Ovary (tissue), 9 donors: Measurements from ENCODE around the gene TUBB1. TPM values are rescaled to one million over a fixed set of nuclear protein-coding genes. Genes with fewer than 3 reads are reported as not detected.

ENCODE experiments used
- DNase-seq, 5 donors: peaks; one replicate each; pipeline ENCODE4 v3.0.0-alpha.2; 2019 to 2020
- H3K27ac ChIP-seq, 2 donors: fragments of 200-600 bp; one replicate each; pipeline versions ENCODE4 v1.5.1 to v1.8.0; 2019 to 2022
- H3K27me3 ChIP-seq: fragments of 200-600 bp; one replicate; pipeline ENCODE4 v1.8.0; 2022
- H3K36me3 ChIP-seq: fragments of 200-600 bp; sonication (generic); one replicate; pipeline ENCODE4 v1.5.1; 2019
- H3K4me1 ChIP-seq: one replicate; pipeline ENCODE4 v1.8.1; 2013; ENCODE audit warnings: mild to moderate bottlenecking, moderate library complexity; ENCODE audit not compliant: insufficient read depth
- H3K4me3 ChIP-seq: fragments of 200-600 bp; sonication (generic); one replicate; pipeline ENCODE4 v1.5.1; 2017
- H3K9me3 ChIP-seq, 2 donors: fragments of 200-600 bp in 1 of 2; sonication (generic) in 1 of 2; one replicate each; pipeline versions ENCODE4 v1.5.1 to v1.8.1; 2013 to 2019; ENCODE audit warnings: mild to moderate bottlenecking in 1 of 2, moderate library complexity in 1 of 2
- CTCF ChIP-seq, 3 donors: fragments of 450-650 bp in 2 of 3; fragments of 200-600 bp in 1 of 3; IDR thresholded peaks; one replicate each; pipeline versions ENCODE4 v1.5.1 to v1.8.0; 2016 to 2022; ENCODE audit warnings: antibody characterized with exemption in 3 of 3, mild to moderate bottlenecking in 1 of 3
- EP300 ChIP-seq: sonication (generic); formaldehyde crosslinking; IDR thresholded peaks from one replicate; pipeline ENCODE4 v1.6.1; 2017; ENCODE audit warnings: antibody characterized with exemption
- POLR2A ChIP-seq: fragments of 450-650 bp; IDR thresholded peaks from one replicate; pipeline ENCODE4 v1.6.1; 2017; ENCODE audit warnings: antibody characterized with exemption, mild to moderate bottlenecking, moderate library complexity
- WGBS, 3 donors: extraction: QIAGEN DNeasy Blood & Tissue Kit in 1 of 3; methylation state at CpG; one replicate each; pipeline versions ENCODE4 v1.1.5 to v1.1.7; 2013 to 2017; 5-methylcytosine and 5-hydroxymethylcytosine counted together
- intact Hi-C, 4 donors: fragments of 100-400 bp; cut with DNase I; formaldehyde crosslinking; loops; one replicate each; pipeline versions ENCODE4 v1.11.0 to v1.15.1; 2022 to 2023
- polyA plus RNA-seq, 2 donors: library from polyadenylated mRNA; stranded (reverse); fragments of 200-250 nt in 1 of 2; fragments of 350-450 nt in 1 of 2; fragmentation: Illumina TruSeq in 1 of 2; extraction: RNeasy Lipid Tissue Mini Kit (QIAGEN cat#74804) in 1 of 2; gene quantifications; one replicate each; pipeline ENCODE4 v1.2.3, GENCODE V29; 2013 to 2014
- total RNA-seq, 7 donors: library from RNA; depleted of rRNA in 2 of 7; stranded (reverse); fragments of >200 nt in 2 of 7; fragmentation: NEBNext Ultra II Directional in 3 of 7; extraction: Animal tissue kit (Norgen Biotek cat#: 25700) in 3 of 7; gene quantifications; one replicate each; pipeline versions ENCODE4 v1.1.0 to v1.2.4, GENCODE V29; 2016 to 2023
- donor health status: DM: no; HTN: no; CAD: no; lungs with moderate emphysema.
- donor health status: DM: no; HTN: no; CAD: no.
- donor health status: Bipolar disorder and iron deficiency.
- donor health status: DM: yes; HTN: yes; CAD: no.
- donor health status: DM: no; HTN: no; CAD: no.
- donor health status: DM: yes; HTN: yes; CAD: no.

TUBB1 gene
- total and polyA plus RNA-seq, 9 donors = 0.02 to 0.17 (median 0.12) TPM; not detected in 2

GRCh38 chr20:58978351-58979190 lies 40.7 kb upstream of the TUBB1 start:
- Histone ChIP-seq H3K27ac (no peak overlapping the region), H3K9me3 (no peaks in the 10 kb centered on the region), H3K4me1 (peaks cover 11% of the 10 kb centered on the region), H3K27me3 (no peaks in the 10 kb centered on the region), H3K36me3 (no peaks in the 10 kb centered on the region), H3K4me3 (no peak overlapping the region)
- TF ChIP-seq EP300 = no peak
- TF ChIP-seq POLR2A = no peak
- TF ChIP-seq CTCF (IDR thresholded peaks at IDR 0.05) = no peak
- no peak for DNase-seq
- 56 to 61% (median 60%) methylated on average over 6 of the region's 6 CpGs for WGBS, 3 donors
- intact Hi-C loops = loop anchor here in 1 of 4 donors (5.0 kb wide), 1 partner anchor 64 kb away; the partner anchor contains the start of gene PRELID3B

GRCh38 chr20:58980711-58981627 lies 38.3 kb upstream of the TUBB1 start, which contains the start of gene NELFCD:
TSS of gene NELFCD (plus strand) at chr20:58981256. CDS start at chr20:58981310, 54 bp downstream.
- peak; percentile 86 to 96 (median 92) for DNase-seq
- TF ChIP-seq POLR2A = peak; percentile 47
- TF ChIP-seq CTCF (IDR thresholded peaks at IDR 0.05) = no peak

GRCh38 chr20:58981628-58982364 lies 37.4 kb upstream of the TUBB1 start:
- Histone ChIP-seq H3K36me3 (no peaks in the 10 kb centered on the region), H3K4me1 (peaks cover 11% of the 10 kb centered on the region), H3K9me3 (no peaks in the 10 kb centered on the region), H3K4me3 (peak overlapping the region; percentile 54), H3K27ac (peak overlapping the region; percentile 80 to 82), H3K27me3 (no peaks in the 10 kb centered on the region)
- no peak for TF ChIP-seq EP300
- TF ChIP-seq CTCF (IDR thresholded peaks at IDR 0.05) = no peak
- TF ChIP-seq POLR2A = no peak
- 12 to 17% (median 17%) methylated on average over 29 of the region's 29 CpGs for WGBS, 3 donors
- peak in 3 of 5 donors; percentile 27 to 47 (median 44) for DNase-seq
- intact Hi-C loops = loop anchor here in 3 of 4 donors (2.0 to 5.0 kb wide), 3 partner anchors 51 to 89 kb away; partner anchors contain the start of gene ATP5F1E (in 1 of the 3)

More at GRCh38 chr20:58980711-58981627, 38.3 kb upstream of the TUBB1 start, which contains the start of gene NELFCD:
- Histone ChIP-seq H3K4me3 (peak within 1 kb of the TSS; percentile 54), H3K36me3 (no peaks in the 10 kb centered on the region), H3K27ac (peak within 1 kb of the TSS; percentile 80 to 82), H3K4me1 (peaks cover 11% of the 10 kb centered on the region), H3K9me3 (no peaks in the 10 kb centered on the region), H3K27me3 (no peaks in the 10 kb centered on the region)
- WGBS, 3 donors = 5 to 13% (median 5%) methylated on average over 46 to 109 of the region's 109 CpGs
- intact Hi-C loops = loop anchor here in 3 of 4 donors (2.0 to 5.0 kb wide), 3 partner anchors 52 to 89 kb away; partner anchors contain the start of gene ATP5F1E (in 1 of the 3)
